ENCODE measurements around the gene PDE7B. TPM values are rescaled to one million over a fixed set of nuclear protein-coding genes. Genes with fewer than 3 reads are reported as not detected.

PDE7B gene
- total RNA-seq, 2 experiments from 2014 or later = 0.73 to 1.1 TPM

DNA sequence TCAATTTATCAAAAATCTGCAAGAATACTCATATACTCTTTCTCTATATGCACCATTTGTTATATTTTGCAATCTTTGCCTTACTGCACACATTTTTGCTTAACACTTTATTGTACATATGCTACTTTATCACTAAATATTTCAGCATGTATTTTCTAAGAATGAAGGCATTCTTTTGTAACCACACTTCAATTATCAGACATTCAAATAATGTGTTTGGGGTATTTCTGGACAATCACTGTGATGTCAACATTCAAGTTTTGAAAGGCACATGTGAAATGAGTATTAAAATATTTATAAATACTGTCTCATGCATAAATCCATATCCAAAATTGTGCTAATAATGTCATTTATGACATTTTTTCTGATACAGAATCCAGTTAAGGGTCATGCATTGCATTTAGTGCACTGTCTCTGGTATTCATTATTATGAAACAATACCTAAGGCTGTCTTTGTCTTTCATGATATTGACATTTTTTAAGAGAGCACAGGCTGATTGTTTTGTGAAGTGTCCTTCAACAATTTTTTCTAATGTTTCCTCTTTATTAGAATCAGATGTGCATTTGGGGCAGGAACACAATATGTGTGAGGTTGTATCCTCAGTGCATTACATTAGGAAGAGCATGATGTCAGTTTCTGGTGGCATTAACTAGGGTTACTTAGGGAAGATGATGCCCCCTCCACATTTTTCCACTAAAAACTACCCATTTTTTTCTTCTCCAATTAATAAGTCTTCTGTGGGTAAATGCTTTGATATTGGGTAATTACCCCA lies 292.9 kb downstream of the PDE7B start:
- POLR2A ChIA-PET = no interaction called here
- intact Hi-C loops (cut with DNase I, micrococcal nuclease) = no loop called here
- H3K27me3 Mint-ChIP-seq = no peaks in the 10 kb centered on the region
- no peak overlapping the region for H3K27ac Mint-ChIP-seq
- ATAC-seq (no peak), DNase-seq (no peak)
- H3K4me1 Mint-ChIP-seq = no peaks in the 10 kb centered on the region
- peaks cover 9% of the 10 kb centered on the region for H3K9me3 Mint-ChIP-seq (ENCODE audit: low read depth)
- H3K36me3 Mint-ChIP-seq (ENCODE audit: low read depth) = peaks cover 2% of the 10 kb centered on the region
- CTCF ChIA-PET = no interaction called here
- H3K4me3 Mint-ChIP-seq = no peak overlapping the region

GRCh38 chr6:136146130-136146529 lies 294.6 kb downstream of the PDE7B start:
- DNase-seq = no peak
- Mint-ChIP-seq H3K36me3 (ENCODE audit: low read depth) (peaks cover 2% of the 10 kb centered on the region), H3K4me1 (no peaks in the 10 kb centered on the region), H3K27me3 (no peaks in the 10 kb centered on the region), H3K27ac (no peak overlapping the region), H3K9me3 (ENCODE audit: low read depth) (peaks cover 9% of the 10 kb centered on the region), H3K4me3 (no peak overlapping the region)
- POLR2A ChIA-PET = no interaction called here
- intact Hi-C loops (cut with DNase I, micrococcal nuclease) = no loop called here
- no peak for ATAC-seq
- CTCF ChIA-PET = no interaction called here

- intact Hi-C loops (cut with DNase I, micrococcal nuclease) = no loop called here
- Mint-ChIP-seq H3K27ac (no peak overlapping the region), H3K4me1 (no peaks in the 10 kb centered on the region), H3K27me3 (no peaks in the 10 kb centered on the region), H3K4me3 (no peak overlapping the region), H3K9me3 (ENCODE audit: low read depth) (peaks cover under 1% of the 10 kb centered on the region), H3K36me3 (ENCODE audit: low read depth) (no peaks in the 10 kb centered on the region)
- ChIA-PET CTCF (interaction anchor here (0.8 kb wide), 1 partner anchor 10 kb away, joined by 3 read pairs; no protein-coding TSS in a partner anchor), POLR2A (no interaction called here)
- ATAC-seq (no peak), DNase-seq (no peak)
These were observed 295.8 kb downstream of the PDE7B start for GRCh38 chr6:136147342-136147741.

GRCh38 chr6:136148051-136148450 lies 296.6 kb downstream of the PDE7B start:
- H3K9me3 Mint-ChIP-seq (ENCODE audit: low read depth) = no peaks in the 10 kb centered on the region
- no peaks in the 10 kb centered on the region for H3K36me3 Mint-ChIP-seq (ENCODE audit: low read depth)
- H3K4me1 Mint-ChIP-seq = no peaks in the 10 kb centered on the region
- ChIA-PET POLR2A (no interaction called here), CTCF (no interaction called here)
- DNase-seq (no peak), ATAC-seq (no peak)
- intact Hi-C loops (cut with DNase I, micrococcal nuclease) = no loop called here
- H3K4me3 Mint-ChIP-seq = no peak overlapping the region
- H3K27ac Mint-ChIP-seq = no peak overlapping the region
- no peaks in the 10 kb centered on the region for H3K27me3 Mint-ChIP-seq

- ChIA-PET CTCF (no interaction called here), POLR2A (no interaction called here)
- no peaks in the 10 kb centered on the region for H3K4me1 Mint-ChIP-seq
- no peak for DNase-seq
- no peaks in the 10 kb centered on the region for H3K9me3 Mint-ChIP-seq (ENCODE audit: low read depth)
- no peak for ATAC-seq
- no peak overlapping the region for H3K4me3 Mint-ChIP-seq
- no peaks in the 10 kb centered on the region for H3K27me3 Mint-ChIP-seq
- no peak overlapping the region for H3K27ac Mint-ChIP-seq
- intact Hi-C loops (cut with DNase I, micrococcal nuclease) = no loop called here
- no peaks in the 10 kb centered on the region for H3K36me3 Mint-ChIP-seq (ENCODE audit: low read depth)
These were observed 297.0 kb downstream of the PDE7B start for GRCh38 chr6:136148523-136148922.

- DNase-seq (no peak), ATAC-seq (no peak)
- ChIA-PET POLR2A (no interaction called here), CTCF (no interaction called here)
- Mint-ChIP-seq H3K36me3 (ENCODE audit: low read depth) (no peaks in the 10 kb centered on the region), H3K27me3 (no peaks in the 10 kb centered on the region), H3K4me1 (no peaks in the 10 kb centered on the region), H3K4me3 (no peak overlapping the region), H3K9me3 (ENCODE audit: low read depth) (no peaks in the 10 kb centered on the region), H3K27ac (no peak overlapping the region)
- intact Hi-C loops (cut with DNase I, micrococcal nuclease) = no loop called here
These were observed 297.8 kb downstream of the PDE7B start for GRCh38 chr6:136149311-136149710.

DNA sequence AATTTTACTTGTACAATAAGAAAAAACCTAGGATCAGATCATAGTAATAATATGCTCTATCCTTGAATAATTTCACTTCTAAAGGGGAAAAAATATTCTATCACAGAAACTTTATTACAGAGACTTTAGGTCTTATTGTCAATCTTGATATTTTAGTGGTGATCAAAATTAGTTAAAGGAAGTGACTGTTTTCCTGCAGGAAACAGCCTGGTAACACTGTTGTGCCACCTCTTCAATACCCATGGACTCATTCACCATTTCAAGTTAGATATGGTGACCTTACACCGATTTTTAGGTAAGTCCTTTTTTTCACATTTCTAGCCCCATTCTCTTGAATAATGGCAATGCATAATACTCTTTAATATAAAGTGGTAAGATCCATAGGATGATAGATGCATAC lies 299.5 kb downstream of the PDE7B start:
- H3K4me3 Mint-ChIP-seq = no peak overlapping the region
- POLR2A ChIA-PET = no interaction called here
- no peak overlapping the region for H3K27ac Mint-ChIP-seq
- no peaks in the 10 kb centered on the region for H3K4me1 Mint-ChIP-seq
- intact Hi-C loops (cut with DNase I, micrococcal nuclease) = no loop called here
- no peaks in the 10 kb centered on the region for H3K9me3 Mint-ChIP-seq (ENCODE audit: low read depth)
- CTCF ChIA-PET = interaction anchor here (0.8 kb wide), 1 partner anchor 12 kb away, joined by 3 read pairs; no protein-coding TSS in a partner anchor
- ATAC-seq = no peak
- no peaks in the 10 kb centered on the region for H3K36me3 Mint-ChIP-seq (ENCODE audit: low read depth)
- H3K27me3 Mint-ChIP-seq = no peaks in the 10 kb centered on the region
- DNase-seq = no peak

DNA sequence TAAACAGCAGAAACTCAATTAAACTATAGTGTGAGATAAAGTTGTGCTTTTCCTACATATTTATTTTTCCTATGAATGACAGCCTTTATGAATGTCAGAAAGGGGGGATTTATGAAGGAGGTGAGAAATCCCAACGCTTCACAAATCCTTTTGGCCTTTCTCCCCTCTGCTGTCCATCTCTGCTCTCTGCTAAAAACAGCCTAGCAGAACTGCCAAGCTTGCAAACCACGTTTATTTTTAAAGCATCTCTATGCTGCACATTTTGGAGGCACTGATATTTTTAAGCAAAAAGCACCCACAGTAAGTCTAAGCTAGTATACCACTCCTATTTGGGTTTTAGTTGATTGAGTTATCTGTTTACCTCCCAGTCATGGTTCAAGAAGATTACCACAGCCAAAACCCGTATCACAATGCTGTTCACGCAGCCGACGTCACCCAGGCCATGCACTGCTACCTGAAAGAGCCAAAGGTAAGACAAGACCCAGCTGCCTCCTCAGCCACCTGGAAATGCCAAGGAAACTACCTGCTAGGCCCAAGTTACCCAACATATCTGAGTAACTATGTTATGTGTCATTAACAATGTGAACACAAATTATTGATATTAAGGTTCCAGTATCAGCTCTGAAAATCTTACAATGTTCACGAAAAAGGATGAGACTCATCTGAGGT lies 302.3 kb downstream of the PDE7B start:
- Mint-ChIP-seq H3K27me3 (no peaks in the 10 kb centered on the region), H3K4me1 (no peaks in the 10 kb centered on the region), H3K4me3 (no peak overlapping the region), H3K9me3 (ENCODE audit: low read depth) (no peaks in the 10 kb centered on the region), H3K27ac (no peak overlapping the region), H3K36me3 (ENCODE audit: low read depth) (no peaks in the 10 kb centered on the region)
- ChIA-PET CTCF (interaction anchor here (0.9 to 1.7 kb wide), 2 partner anchors 30 to 73 kb away, joined by 3 to 4 read pairs; no protein-coding TSS in a partner anchor), POLR2A (no interaction called here)
- intact Hi-C loops (cut with DNase I, micrococcal nuclease) = no loop called here
- DNase-seq (no peak), ATAC-seq (no peak)

DNA sequence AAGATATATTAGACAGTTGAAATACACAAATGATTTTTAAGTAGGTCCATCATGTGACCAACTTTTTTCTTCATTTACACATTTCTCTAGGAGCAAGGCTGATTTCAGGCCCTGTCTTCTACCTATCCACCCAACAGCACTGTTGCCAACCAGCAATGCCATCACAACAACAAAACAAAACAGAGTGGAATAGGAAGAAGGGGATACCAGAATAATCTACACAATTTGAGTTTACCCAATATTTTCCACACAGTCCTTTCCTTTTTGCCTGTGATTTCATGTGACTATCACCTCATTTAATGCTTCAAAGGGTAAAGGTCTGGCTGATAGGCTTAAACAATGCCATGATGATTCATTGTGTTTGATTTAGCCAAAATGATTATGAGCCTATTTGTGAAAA lies 303.7 kb downstream of the PDE7B start:
- Mint-ChIP-seq H3K9me3 (ENCODE audit: low read depth) (no peaks in the 10 kb centered on the region), H3K27ac (no peak overlapping the region), H3K4me3 (no peak overlapping the region), H3K4me1 (peaks cover under 1% of the 10 kb centered on the region), H3K36me3 (ENCODE audit: low read depth) (no peaks in the 10 kb centered on the region), H3K27me3 (no peaks in the 10 kb centered on the region)
- intact Hi-C loops (cut with DNase I, micrococcal nuclease) = no loop called here
- ChIA-PET CTCF (no interaction called here), POLR2A (no interaction called here)
- no peak for ATAC-seq
- no peak for DNase-seq

GRCh38 chr6:136157743-136158142 lies 306.2 kb downstream of the PDE7B start:
- ATAC-seq (no peak), DNase-seq (no peak)
- peaks cover 3% of the 10 kb centered on the region for H3K36me3 Mint-ChIP-seq (ENCODE audit: low read depth)
- ChIA-PET POLR2A (no interaction called here), CTCF (interaction anchor here (0.5 to 1.1 kb wide), 4 partner anchors 10 to 1279 kb away, joined by 3 read pairs; no protein-coding TSS in a partner anchor)
- peaks cover 6% of the 10 kb centered on the region for H3K4me1 Mint-ChIP-seq
- intact Hi-C loops (cut with DNase I, micrococcal nuclease) = no loop called here
- H3K4me3 Mint-ChIP-seq = no peak overlapping the region
- peaks cover 4% of the 10 kb centered on the region for H3K9me3 Mint-ChIP-seq (ENCODE audit: low read depth)
- H3K27ac Mint-ChIP-seq = no peak overlapping the region
- no peaks in the 10 kb centered on the region for H3K27me3 Mint-ChIP-seq

- H3K4me1 Mint-ChIP-seq = peaks cover 6% of the 10 kb centered on the region
- ChIA-PET POLR2A (no interaction called here), CTCF (interaction anchor here (0.7 kb wide), 1 partner anchor 50 kb away, joined by 3 read pairs; no protein-coding TSS in a partner anchor)
- no peak for ATAC-seq
- intact Hi-C loops (cut with DNase I, micrococcal nuclease) = no loop called here
- no peak for DNase-seq
- no peak overlapping the region for H3K27ac Mint-ChIP-seq
- peaks cover 4% of the 10 kb centered on the region for H3K9me3 Mint-ChIP-seq (ENCODE audit: low read depth)
- H3K27me3 Mint-ChIP-seq = no peaks in the 10 kb centered on the region
- peaks cover 3% of the 10 kb centered on the region for H3K36me3 Mint-ChIP-seq (ENCODE audit: low read depth)
- no peak overlapping the region for H3K4me3 Mint-ChIP-seq
These were observed 306.9 kb downstream of the PDE7B start for GRCh38 chr6:136158387-136158821.

DNA sequence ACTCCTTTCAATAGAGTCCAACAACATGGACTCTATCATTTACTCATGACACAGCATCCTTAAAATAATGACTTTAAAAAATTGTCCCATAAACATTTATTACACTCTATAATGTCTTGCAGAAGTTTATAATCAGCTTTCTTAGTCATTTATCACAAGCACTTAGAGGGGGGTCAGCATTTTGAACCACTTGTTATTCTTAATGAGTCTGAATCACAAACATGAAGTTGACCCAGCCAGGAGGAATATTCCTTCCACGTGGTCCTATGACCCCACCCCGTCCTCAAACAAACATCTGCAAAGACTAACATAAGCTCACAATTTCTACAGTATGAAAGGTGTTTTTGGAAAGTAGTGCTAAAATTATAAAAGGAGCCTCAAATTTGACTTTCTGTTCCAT lies 307.5 kb downstream of the PDE7B start:
- Mint-ChIP-seq H3K27ac (no peak overlapping the region), H3K27me3 (no peaks in the 10 kb centered on the region), H3K4me1 (peaks cover 6% of the 10 kb centered on the region), H3K36me3 (ENCODE audit: low read depth) (peaks cover 3% of the 10 kb centered on the region), H3K4me3 (no peak overlapping the region), H3K9me3 (ENCODE audit: low read depth) (peaks cover 4% of the 10 kb centered on the region)
- intact Hi-C loops (cut with DNase I, micrococcal nuclease) = no loop called here
- ChIA-PET POLR2A (no interaction called here), CTCF (no interaction called here)
- no peak for ATAC-seq
- no peak for DNase-seq
